Endometrium (tissue), 2 donors: ENCODE results near the gene ADD3.
"Not testable (repeated sequence)": the region's sequence is repeated elsewhere in the genome, so short reads cannot be mapped to it uniquely, and the experiment has no call there.

Experiments used
- FAIRE-seq: peaks from 2 replicates; lab custom pipeline; 2012; peaks lifted over from hg19 to GRCh38; lab: Jason Lieb, UNC
- donor health status: control.
- donor health status: control.

ADD3 gene

DNA sequence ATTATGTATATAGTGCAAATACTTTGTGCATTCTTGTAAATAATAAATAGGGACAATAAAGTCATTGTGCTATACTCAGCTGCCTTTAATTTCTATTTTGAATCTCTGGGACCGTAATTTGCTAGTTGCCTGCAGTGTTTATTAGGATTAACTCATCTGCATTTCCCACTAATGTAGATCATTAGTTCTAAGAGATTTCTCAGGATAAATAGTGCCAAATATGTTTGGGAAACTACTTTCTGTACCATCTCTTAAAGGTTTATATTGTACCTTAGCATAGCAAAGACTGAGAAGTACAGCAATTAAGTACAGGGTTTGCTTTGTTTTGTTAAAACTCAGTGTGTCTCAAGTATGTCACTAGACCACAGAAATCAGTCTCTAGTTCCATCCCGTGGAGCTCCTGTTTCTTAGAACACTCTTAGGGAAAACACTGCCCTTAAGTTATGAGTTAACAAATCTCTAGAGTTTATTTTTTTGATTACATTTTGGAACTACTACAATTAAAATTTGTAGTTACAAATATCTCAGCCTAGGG, 26.0 kb downstream of the ADD3 start:
- FAIRE-seq, result no peak

DNA sequence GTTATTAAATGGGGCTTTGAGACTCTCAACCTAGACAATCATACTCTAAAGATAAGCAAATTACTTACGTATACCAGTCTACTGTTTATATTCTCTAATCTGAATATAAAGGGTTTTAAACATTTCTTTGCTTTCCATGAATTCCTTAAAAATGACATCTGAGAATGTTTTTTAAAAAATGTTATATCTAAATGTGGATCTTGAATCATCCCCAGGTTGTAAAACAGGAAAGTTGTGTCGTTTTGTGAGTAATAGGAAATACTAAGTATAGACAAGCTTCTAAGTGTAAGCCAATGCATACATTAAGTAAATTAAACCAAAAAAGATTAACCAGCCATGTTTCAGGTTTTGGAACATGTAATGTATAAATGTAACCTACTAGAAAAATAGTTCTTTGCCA, 26.8 kb downstream of the ADD3 start:
- FAIRE-seq, result no peak

- no peak for FAIRE-seq
Measured at GRCh38 chr10:110035070-110035921, 27.5 kb downstream of the ADD3 start.

DNA sequence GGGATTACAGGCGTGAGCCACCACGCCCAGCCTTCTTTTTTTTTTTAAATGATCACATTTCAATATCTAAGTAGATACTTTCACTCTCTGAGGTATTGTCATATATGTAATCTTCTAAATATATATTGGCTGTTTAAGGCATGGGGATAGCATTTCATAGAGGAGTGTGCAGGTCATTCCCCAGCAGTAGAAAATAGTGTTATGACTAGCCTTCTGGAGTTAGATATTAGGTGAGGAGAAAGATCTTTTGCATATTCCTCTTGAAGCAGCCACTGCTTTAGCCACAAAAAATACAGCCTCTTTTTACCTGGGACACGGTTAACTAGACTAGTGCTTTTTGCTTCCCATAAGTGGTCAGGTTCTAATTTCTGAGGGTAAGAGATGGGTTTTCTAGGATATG, 28.9 kb downstream of the ADD3 start:
- no peak for FAIRE-seq

GRCh38 chr10:110039254-110039653, 31.5 kb downstream of the ADD3 start:
- no peak for FAIRE-seq

DNA sequence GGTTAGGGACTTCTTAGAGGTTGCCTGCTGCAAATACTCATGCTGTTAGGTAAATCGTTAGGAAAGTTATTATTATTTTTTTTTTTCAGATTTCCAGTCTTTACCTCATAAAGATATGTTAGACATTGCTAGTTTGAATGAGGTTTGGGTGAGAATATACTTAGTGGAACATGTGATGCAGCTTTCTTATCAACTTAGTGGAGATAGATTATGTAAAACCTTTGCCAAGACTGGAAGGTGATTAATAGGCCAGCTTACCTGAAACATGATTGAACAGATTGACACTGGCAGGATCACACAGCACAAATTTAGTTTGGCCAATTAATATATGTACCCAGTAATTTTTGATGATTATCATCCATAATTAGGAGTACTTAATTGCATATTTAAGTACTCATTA, 32.3 kb downstream of the ADD3 start:
- no peak for FAIRE-seq

DNA sequence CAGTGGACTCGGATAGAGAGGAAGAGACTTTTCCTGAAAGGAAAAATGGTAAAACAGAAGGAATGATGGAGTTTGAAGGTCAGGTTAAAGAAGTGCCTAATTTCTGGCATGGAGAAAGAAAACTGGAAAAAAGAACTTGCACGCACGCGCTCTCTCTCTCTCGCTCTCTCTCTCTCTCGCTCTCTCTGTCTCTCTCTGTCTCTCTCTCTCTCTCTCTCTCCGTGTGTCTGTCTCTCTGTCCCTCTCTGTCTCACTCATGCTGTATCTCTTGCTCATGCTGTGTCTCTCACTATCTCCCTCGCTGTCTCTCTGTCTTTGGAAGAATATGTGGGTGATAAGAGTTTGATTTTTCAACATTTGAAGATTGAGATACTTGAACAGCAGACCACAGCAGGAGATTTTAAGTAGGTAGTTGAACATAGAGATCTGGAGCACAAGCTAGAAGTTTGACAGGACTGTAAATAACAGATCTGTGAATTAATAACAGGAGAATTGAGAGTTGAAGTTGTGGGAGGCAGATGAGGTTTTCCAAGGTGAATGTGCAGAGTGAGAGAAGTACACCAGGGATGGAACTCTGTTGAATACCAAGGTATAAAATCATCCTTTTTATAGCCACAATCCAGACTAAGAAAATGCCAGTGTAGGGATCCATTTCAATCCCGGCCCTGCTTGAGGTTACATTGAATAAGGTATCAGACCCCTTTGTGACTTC, 33.1 kb downstream of the ADD3 start:
- no peak for FAIRE-seq

- FAIRE-seq, result no peak
Measured at GRCh38 chr10:110041479-110041829, 33.7 kb downstream of the ADD3 start.

DNA sequence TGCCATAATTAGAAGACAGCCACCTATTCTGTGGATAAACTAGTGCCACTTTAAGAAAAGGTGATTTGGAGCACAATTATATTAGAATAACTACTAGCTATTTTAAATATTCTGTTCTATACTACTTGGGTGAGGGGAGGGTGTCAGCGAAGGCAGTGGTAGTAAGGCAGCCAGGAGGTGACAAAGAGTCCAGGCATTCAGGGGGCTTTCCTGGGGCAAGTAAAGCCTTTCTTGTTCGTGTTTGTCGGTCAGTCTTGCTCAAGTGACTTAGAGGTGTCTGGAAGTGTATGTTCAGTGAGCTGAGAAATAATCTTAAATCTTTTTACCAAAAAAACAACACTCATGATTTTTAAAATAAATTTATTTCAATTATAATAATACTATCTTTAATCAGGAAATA, 34.4 kb downstream of the ADD3 start:
- no peak for FAIRE-seq

- peak; percentile 26 for FAIRE-seq
Measured at GRCh38 chr10:110042891-110043290, 35.1 kb downstream of the ADD3 start.

DNA sequence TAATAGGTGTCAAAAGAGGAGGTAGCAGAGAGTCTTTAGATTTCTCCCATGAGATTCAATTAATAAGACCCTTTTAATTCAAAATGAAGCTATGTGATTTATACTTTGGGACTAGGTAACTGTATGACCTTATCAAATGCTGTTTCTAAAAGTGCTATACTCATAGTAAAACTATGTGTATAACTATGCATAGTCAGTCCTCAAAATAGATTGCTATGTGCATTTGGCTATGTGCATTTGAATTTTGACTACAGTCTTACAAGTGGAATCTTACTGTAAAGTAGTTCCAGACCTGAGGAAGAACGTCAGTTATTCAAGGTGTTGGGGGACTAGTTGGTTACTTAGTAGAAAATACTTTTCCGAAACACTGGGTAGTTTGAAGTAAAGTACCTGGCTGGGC, 36.9 kb downstream of the ADD3 start:
- FAIRE-seq, result no peak

- no peak for FAIRE-seq
Measured at GRCh38 chr10:110045772-110046171, 38.0 kb downstream of the ADD3 start.

DNA sequence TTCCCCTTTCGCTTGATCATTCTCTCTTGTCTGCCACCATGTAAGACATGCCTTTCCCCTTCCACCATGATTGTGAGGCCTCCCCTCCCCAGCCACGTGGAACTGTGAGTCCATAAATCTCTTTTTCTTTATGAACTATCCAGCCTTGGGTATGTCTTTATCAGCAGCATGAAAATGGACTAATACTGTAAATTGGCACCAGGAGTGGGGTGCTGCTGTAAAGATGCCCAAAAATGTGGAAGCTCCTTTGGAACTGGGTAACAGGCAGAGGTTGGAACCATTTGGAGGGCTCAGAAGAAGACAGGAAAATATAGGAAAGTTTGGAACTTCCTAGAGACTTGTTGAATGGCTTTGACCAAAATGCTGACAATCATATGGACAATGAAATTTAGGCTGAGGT, 40.4 kb downstream of the ADD3 start:
- FAIRE-seq, result not testable (repeated sequence)

GRCh38 chr10:110048781-110049180, 41.0 kb downstream of the ADD3 start:
- no peak for FAIRE-seq

DNA sequence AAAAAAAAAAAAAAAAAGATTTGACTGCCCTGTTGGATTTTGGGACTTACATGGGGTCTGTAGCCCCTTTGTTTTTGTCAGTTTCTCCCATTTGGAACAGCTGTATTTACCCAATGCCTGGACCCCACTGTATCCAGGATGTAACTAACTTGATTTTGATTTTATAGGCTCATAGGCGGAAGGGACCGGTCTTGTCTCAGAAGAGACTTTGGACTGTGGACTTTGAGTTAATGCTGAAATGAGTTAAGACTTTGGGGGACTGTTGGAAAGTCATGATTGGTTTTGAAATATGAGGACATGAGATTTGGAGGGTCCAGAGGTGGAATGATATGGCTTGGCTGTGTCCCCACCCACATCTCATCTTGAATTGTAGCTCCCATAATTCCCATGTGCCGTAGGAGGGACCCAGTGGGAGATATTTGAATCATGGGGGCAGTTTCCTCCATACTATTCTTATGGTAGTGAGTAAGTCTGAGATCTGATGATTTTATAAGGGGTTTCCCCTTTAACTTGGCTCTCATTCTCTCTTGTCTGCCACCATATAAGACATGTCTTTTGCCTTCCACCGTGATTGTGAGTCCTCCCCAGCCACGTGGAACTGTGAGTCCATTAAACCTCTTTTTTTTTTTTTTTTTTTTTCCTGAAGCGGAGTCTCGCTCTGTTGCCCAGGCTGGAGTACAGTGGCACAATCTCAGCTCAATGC, 42.3 kb downstream of the ADD3 start:
- FAIRE-seq, result not testable (repeated sequence)

GRCh38 chr10:110051487-110051886, 43.7 kb downstream of the ADD3 start:
- FAIRE-seq, result no peak

GRCh38 chr10:110052916-110053315, 45.1 kb downstream of the ADD3 start:
- FAIRE-seq, result no peak

DNA sequence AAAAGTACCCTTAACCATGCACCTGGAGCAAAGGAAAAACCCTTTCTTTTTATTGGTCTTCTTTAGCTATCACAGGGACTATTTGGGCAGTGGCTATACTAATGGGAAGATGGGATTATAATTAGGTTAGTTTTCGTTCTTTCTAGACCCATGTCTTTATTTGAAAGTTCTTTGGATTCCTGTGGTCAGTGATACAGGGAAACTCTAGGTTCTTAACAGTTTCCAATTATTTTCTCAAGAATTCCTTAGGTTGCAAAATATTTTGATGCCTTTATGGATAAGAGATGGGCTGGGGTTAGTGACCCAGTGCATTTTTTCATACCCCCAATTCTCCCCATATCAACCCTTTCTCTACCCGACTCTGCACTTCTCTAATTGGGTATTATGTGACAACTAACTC, 49.0 kb downstream of the ADD3 start:
- FAIRE-seq, result no peak

DNA sequence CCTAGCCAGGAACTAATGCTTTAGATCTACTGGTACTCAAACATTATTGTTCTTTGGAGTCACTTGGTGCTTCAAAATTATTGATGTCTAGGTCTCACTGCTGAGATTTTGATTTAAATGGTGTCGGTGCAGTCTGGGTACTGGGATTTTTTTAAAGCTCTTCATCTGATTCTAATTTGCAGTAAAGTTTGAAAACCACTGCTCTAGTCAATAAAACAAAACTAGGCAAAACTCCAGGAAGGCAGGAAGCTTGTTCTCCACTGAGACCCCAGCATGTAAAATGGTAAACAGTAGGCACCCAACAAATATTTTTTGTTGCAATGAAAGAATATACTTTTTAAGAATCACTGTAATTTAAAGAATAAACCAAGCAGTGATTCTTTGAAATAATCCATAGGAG, 49.7 kb downstream of the ADD3 start:
- no peak for FAIRE-seq

GRCh38 chr10:110058212-110058611, 50.4 kb downstream of the ADD3 start:
- no peak for FAIRE-seq

DNA sequence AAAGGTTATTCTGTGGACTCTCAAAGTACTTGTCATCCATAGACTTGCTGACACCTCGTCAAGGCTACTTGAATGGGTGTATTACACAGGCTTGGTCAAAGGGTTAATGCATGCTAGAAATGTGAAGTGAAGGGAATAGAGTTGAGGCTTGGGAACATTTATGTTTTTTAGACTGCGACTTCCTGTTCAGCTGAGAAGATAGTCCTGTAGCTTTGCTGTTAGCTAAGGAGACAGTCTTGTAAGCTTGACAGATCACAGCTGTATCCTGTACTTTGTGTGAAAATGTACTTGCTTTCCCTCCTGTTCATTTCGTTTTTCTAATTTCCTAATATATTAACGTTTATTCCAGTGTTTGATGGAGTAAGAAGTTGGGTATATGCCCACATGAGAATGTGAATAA, 52.1 kb downstream of the ADD3 start:
- no peak for FAIRE-seq

DNA sequence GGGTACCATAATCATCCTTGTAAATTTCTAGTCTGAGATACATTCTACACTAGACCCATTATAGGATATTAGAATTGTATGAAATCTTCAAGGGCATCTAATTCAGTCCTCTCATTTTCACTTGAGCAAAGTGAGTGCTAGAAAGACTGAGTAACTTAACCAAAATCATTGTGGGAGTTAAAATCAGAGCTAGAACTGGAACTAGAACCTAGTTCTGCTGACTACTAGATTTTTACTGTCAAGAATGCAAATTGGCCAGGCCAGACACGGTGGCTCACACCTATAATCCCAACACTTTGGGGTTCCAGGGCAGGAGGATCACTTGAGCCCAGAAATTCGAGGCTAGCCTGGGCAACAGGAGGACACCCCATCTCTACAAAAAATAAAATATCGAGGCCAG, 53.9 kb downstream of the ADD3 start:
- no peak for FAIRE-seq

DNA sequence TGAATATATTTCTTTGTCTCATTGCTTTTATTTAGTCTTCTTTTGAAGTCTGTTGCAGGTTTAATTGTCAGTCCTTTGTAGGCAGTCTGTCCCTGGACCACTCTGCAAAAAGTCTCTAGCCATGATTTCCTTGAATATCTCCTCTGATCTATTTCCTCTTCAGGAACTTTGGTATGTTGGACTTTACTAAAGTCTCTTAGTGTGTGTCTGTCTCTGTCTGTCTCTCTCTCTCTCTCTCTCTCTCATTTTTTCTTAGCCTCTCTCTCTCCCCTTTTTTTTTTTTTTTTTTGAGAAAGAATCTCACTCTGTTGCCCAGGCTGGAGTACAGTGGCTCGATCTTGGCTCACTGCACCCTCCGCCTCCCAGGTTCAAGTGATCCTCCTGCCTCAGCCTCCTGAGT, 57.5 kb downstream of the ADD3 start:
- no peak for FAIRE-seq
